Upper lobe of left lung (tissue), 4 donors: ENCODE measurements around the gene IP6K2.
"Not testable (repeated sequence)": the region's sequence is repeated elsewhere in the genome, so short reads cannot be mapped to it uniquely, and the experiment has no call there.

Experiments
- CTCF ChIP-seq, 6 experiments: fragments of 450-650 bp in 4 of 6; fragments of 200-600 bp in 2 of 6; sonication (generic) in 2 of 6; IDR thresholded peaks; one replicate each; pipeline ENCODE4 v1.5.1; 2016 to 2019; ENCODE audit warnings: antibody characterized with exemption in 6 of 6
- EP300 ChIP-seq, 4 donors: sonication (generic); formaldehyde crosslinking; IDR thresholded peaks; one replicate each; pipeline ENCODE4 v1.5.1; 2017; ENCODE audit warnings: antibody characterized with exemption in 4 of 4, control low read depth in 2 of 4
- POLR2A ChIP-seq, 4 donors: fragments of 450-650 bp; IDR thresholded peaks; one replicate each; pipeline ENCODE4 v1.5.1; 2016 to 2017; ENCODE audit warnings: antibody characterized with exemption in 4 of 4, mild to moderate bottlenecking in 2 of 4

DNA sequence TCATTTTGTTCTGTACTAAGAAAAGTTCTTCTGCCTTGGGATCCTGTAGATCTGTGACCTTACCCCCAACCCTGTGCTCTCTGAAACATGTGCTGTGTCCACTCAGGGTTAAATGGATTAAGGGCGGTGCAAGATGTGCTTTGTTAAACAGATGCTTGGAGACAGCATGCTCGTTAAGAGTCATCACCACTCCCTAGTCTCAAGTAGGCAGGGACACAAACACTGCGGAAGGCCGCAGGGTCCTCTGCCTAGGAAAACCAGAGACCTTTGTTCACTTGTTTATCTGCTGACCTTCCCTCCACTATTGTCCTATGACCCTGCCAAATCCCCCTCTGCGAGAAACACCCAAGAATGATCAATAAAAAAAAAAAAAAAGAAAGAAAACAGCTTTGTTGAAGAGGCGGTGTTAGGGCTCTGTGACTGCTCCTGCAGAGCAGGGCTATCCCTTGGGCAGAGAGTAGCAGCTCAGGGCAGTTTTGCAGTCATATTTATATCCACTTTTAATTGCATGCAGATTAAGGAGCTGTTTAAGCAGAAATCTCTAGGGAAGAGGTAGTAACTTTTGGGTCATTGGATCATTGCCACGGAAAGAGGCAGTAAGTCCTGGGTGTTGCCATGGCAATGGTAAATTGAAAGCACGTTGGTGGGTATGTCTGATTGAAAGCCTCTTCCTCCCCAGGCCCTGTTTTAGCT is 18.2 kb upstream of the IP6K2 start:
- not testable (repeated sequence) for TF ChIP-seq CTCF, EP300, POLR2A (IDR thresholded peaks at IDR 0.05)
